Keratinocyte (primary cell): ENCODE measurements around the gene CDH12.
"Not testable (repeated sequence)": the region's sequence is repeated elsewhere in the genome, so short reads cannot be mapped to it uniquely, and the experiment has no call there.

Experiments
- CTCF ChIP-seq, 3 experiments: IDR thresholded peaks in 1 of 3; conservative IDR thresholded peaks in 1 of 3; optimal IDR thresholded peaks in 1 of 3; 2 replicates in 2 of 3; 3 replicates in 1 of 3; pipeline versions ENCODE3 to v1.5.1; 2011; ENCODE audit warnings: low read length in 3 of 3, mild to moderate bottlenecking in 3 of 3, moderate library complexity in 2 of 3, control low read depth in 1 of 3, inconsistent platforms in 1 of 3; ENCODE audit not compliant: insufficient read depth in 2 of 3; ENCODE audit errors: extremely low read depth in 1 of 3
- EZH2 ChIP-seq: IDR thresholded peaks from one replicate; pipeline ENCODE4 v1.6.1; 2012; ENCODE audit warnings: inconsistent platforms, mild to moderate bottlenecking, low read length, moderate library complexity

- not testable (repeated sequence) for TF ChIP-seq CTCF (optimal IDR thresholded peaks at IDR 0.05 in 1 of 3, IDR thresholded peaks at IDR 0.05 in 1 of 3, conservative IDR thresholded peaks at IDR 0.05 in 1 of 3; ENCODE audit: extremely low read depth in 1 of 3, insufficient read depth in 2 of 3, low read length in 3 of 3); EZH2
These were observed 688.0 kb downstream of the CDH12 start for GRCh38 chr5:22164910-22165748.
